ENCODE measurements around the gene ARMC6.

Gene ARMC6

GRCh38 chr19:19032420-19033175 is 805 bp upstream of the ARMC6 start:
- Histone ChIP-seq H4K20me1 (ENCODE audit: control insufficient read depth, insufficient read depth, low read depth, low read length) (peaks cover 8% of the 10 kb centered on the region), H3K4me3 (ENCODE audit: low read length) (peak overlapping the region; percentile 92), H3K27ac (ENCODE audit: low read depth, low read length) (peak overlapping the region; percentile 84), H3K4me1 (ENCODE audit: control insufficient read depth, low read length) (peaks cover 29% of the 10 kb centered on the region), H3K4me2 (ENCODE audit: low read length) (peak overlapping the region; percentile 69), H3K9me2 (replicated peaks; ENCODE audit: control insufficient read depth, low read length) (no peaks in the 10 kb centered on the region), H3K9me3 (ENCODE audit: control insufficient read depth, insufficient read depth, low read length) (no peaks in the 10 kb centered on the region), H3K27me3 (ENCODE audit: control insufficient read depth, low read length) (no peaks in the 10 kb centered on the region), H3K79me2 (ENCODE audit: control insufficient read depth, low read length) (peaks cover 94% of the 10 kb centered on the region), H3F3A (ENCODE audit: control insufficient read depth, insufficient read depth) (peaks cover 3% of the 10 kb centered on the region; the same call in 1 of the 2 replicates), H3K36me3 (ENCODE audit: control insufficient read depth, low read length) (peaks cover 74% of the 10 kb centered on the region)
- TF ChIP-seq EZH2phosphoT487 (IDR thresholded peaks at IDR 0.05; ENCODE audit: borderline replicate concordance, low read length) (no peak), CTCF (IDR thresholded peaks at IDR 0.05; ENCODE audit: low read depth, low read length, poor library complexity, severe bottlenecking) (peak; percentile 21)

- TF ChIP-seq EZH2phosphoT487 (IDR thresholded peaks at IDR 0.05; ENCODE audit: borderline replicate concordance, low read length) (no peak), CTCF (IDR thresholded peaks at IDR 0.05; ENCODE audit: low read depth, low read length, poor library complexity, severe bottlenecking) (no peak)
- H3K4me1 ChIP-seq (ENCODE audit: control insufficient read depth, low read length): peaks cover 29% of the 10 kb centered on the region
- H3K36me3 ChIP-seq (ENCODE audit: control insufficient read depth, low read length): peaks cover 73% of the 10 kb centered on the region
Measured at GRCh38 chr19:19033176-19033425, 302 bp upstream of the ARMC6 start.

GRCh38 chr19:19034204-19034624 is 811 bp downstream of the ARMC6 start:
- Histone ChIP-seq H3K27me3 (ENCODE audit: control insufficient read depth, low read length) (no peaks in the 10 kb centered on the region), H3K4me1 (ENCODE audit: control insufficient read depth, low read length) (peaks cover 39% of the 10 kb centered on the region), H3K79me2 (ENCODE audit: control insufficient read depth, low read length) (peaks cover 95% of the 10 kb centered on the region), H3F3A (ENCODE audit: control insufficient read depth, insufficient read depth) (peaks cover 3% of the 10 kb centered on the region), H3K4me3 (ENCODE audit: low read length) (peak overlapping the region; percentile 92), H3K9me2 (replicated peaks; ENCODE audit: control insufficient read depth, low read length) (no peaks in the 10 kb centered on the region), H3K36me3 (ENCODE audit: control insufficient read depth, low read length) (peaks cover 73% of the 10 kb centered on the region), H3K9me3 (ENCODE audit: control insufficient read depth, insufficient read depth, low read length) (no peaks in the 10 kb centered on the region), H4K20me1 (ENCODE audit: control insufficient read depth, insufficient read depth, low read depth, low read length) (peaks cover 4% of the 10 kb centered on the region; the same call in 1 of the 2 replicates), H3K27ac (ENCODE audit: low read depth, low read length) (peak overlapping the region; percentile 84), H3K4me2 (ENCODE audit: low read length) (peak overlapping the region; percentile 69)
- TF ChIP-seq EZH2phosphoT487 (IDR thresholded peaks at IDR 0.05; ENCODE audit: borderline replicate concordance, low read length) (no peak), CTCF (IDR thresholded peaks at IDR 0.05; ENCODE audit: low read depth, low read length, poor library complexity, severe bottlenecking) (no peak)

More at GRCh38 chr19:19033176-19033425, 302 bp upstream of the ARMC6 start:
- Histone ChIP-seq H3K27me3 (ENCODE audit: control insufficient read depth, low read length) (no peaks in the 10 kb centered on the region), H3K27ac (ENCODE audit: low read depth, low read length) (peak overlapping the region; percentile 84), H3K9me2 (replicated peaks; ENCODE audit: control insufficient read depth, low read length) (no peaks in the 10 kb centered on the region), H4K20me1 (ENCODE audit: control insufficient read depth, insufficient read depth, low read depth, low read length) (peaks cover 5% of the 10 kb centered on the region), H3K4me2 (ENCODE audit: low read length) (peak overlapping the region; percentile 69), H3K4me3 (ENCODE audit: low read length) (peak overlapping the region; percentile 92), H3K9me3 (ENCODE audit: control insufficient read depth, insufficient read depth, low read length) (no peaks in the 10 kb centered on the region), H3K79me2 (ENCODE audit: control insufficient read depth, low read length) (peaks cover 93% of the 10 kb centered on the region), H3F3A (ENCODE audit: control insufficient read depth, insufficient read depth) (peaks cover 3% of the 10 kb centered on the region; the same call in 1 of the 2 replicates)

Measured in DOHH2 (cell line).